ENCODE measurements around the gene FZD7.

FZD7 gene

DNA sequence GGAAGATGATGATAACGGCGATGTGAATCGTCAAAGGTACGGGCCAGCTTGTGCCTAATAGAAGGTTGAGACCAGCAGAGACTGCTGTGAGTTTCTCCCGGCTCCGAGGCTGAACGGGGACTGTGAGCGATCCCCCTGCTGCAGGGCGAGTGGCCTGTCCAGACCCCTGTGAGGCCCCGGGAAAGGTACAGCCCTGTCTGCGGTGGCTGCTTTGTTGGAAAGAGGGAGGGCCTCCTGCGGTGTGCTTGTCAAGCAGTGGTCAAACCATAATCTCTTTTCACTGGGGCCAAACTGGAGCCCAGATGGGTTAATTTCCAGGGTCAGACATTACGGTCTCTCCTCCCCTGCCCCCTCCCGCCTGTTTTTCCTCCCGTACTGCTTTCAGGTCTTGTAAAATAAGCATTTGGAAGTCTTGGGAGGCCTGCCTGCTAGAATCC lies 3.0 kb downstream of the FZD7 start:
- in situ Hi-C loops (cut with HindIII; ENCODE audit: low sequenced_read_pairs), result no loop called here

DNA sequence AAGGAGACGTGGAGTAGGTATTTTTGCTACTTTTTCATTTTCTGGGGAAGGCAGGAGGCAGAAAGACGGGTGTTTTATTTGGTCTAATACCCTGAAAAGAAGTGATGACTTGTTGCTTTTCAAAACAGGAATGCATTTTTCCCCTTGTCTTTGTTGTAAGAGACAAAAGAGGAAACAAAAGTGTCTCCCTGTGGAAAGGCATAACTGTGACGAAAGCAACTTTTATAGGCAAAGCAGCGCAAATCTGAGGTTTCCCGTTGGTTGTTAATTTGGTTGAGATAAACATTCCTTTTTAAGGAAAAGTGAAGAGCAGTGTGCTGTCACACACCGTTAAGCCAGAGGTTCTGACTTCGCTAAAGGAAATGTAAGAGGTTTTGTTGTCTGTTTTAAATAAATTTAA lies 3.4 kb downstream of the FZD7 start:
- in situ Hi-C loops (cut with HindIII; ENCODE audit: low sequenced_read_pairs), result no loop called here

DNA sequence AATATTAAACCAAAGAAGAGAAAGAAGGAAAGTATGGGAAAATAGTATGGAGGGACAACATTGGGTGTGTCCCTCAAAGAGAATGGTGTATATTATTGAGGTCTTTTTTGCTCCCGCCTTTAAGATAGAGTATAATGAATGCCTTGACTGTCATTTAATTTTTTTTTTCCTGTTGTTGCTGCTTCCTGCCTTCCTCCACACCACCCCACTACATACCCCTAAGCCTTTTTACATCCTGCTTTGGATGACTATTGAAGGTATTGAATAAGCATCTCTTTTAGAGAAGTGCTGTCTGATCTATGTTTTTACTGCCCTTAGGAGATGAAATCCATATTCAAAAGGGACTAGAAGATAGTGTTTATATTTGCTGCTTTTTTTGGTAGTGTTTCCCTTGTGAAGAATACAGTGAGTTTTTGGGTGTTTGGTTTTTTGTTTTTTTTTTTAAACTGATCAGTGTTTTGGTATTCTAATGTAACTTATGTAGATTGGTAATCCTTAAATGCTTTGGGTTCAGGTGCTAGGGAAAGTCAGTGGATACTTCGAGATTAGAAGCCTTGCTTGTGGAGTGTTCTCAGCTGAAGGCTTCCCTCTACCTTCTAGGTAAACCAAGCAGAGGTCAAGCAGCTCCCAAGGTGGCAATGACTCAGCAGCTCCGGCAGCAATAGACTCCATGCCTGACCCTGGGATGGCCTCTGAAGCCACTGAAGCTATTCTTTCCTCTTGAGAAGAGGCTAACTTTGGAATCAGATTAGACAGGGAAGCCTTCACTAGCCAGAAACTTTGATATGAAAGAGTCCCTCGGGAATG lies 5.0 kb downstream of the FZD7 start:
- in situ Hi-C loops (cut with HindIII; ENCODE audit: low sequenced_read_pairs), result no loop called here

DNA sequence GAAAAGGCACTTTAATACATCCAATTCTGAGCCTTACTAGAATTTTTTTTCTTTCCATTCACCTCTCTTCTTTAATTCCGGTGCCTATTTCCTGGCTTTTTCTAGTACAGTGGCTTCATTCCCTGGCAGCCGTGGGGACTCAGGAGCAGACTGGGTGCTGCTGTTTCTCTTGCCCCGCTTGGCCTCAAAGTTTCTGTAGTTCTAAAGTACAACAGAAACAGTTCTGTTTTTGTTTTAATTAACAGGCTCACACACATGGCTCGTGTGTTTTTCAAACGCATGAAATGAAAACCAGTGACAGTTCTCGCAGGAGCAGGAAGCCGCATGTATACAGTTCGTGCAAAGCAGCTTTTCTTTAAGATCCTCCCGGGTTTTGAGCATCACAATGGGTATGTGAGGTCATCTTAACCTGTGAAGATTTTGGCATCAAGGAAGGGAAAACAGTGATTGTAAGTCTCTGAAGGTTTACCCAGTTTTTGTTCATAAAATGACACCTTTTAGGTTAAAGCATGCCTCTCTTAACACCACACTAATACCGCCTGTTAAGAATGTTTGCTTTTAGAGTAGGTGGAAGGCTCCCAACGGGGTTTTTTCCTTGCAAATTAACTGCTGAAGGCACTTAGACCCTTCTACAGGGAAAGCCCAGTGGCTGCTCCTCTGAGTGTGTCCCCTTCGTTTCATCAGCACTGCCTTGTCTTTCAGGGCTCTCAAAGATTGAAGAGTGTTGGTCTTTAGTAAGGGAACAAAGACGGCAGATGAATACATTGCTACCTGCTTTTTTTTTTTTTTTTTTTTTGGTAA lies 5.8 kb downstream of the FZD7 start:
- in situ Hi-C loops (cut with HindIII; ENCODE audit: low sequenced_read_pairs), result no loop called here

DNA sequence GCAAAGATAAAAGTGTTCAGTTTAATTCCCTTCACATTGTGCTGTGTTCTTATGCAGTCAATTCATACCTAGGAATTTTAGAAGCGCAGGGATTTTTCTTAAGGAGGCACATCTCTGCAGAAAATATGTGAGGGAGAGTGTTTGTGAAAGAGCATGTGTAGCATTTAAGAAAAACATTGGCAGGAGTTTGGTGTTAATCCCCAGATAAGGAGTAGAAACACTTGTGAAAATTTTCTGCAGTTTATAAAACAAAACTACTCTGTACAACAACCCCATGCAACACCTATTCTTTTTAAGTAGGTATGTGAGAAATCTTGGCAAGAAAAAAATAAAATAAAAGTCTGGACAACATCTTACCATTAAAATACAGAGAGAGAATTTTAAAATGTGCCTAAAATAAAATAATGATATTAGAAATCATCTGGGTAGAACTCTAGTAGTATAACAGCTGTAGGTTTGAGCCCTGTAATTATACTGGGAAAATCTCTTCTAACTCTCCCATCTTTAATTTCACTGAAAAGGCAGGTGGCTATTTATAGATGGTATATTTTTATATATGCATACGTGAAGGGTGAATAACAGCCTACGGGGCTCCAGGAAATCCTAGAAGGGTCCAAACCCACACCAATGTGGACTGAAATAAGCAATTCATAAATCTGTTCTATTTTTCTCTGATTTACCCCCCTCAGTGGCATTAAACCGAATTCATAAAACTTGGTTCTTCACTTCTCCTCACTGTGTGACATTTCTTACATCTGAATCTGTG lies 6.6 kb downstream of the FZD7 start:
- in situ Hi-C loops (cut with HindIII; ENCODE audit: low sequenced_read_pairs), result no loop called here

DNA sequence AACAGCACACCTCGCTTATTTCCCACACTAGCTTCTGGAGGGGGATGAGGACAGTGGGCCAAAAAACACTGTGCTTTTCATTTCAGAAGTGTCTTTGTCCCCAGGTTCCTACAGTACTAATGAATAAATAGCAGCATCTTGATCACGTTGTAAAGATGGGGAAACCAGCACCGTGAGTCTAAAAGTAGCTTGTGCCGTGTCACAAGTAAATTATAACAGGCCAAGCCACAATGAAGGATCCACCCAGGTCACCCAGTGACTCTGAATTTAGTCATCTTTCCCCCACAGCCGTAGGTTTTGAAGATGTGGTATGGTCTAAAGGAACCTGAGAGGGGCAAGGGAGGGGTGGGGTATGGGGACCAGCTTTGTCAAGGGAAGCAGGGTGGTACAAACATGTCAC lies 8.8 kb downstream of the FZD7 start:
- in situ Hi-C loops (cut with HindIII; ENCODE audit: low sequenced_read_pairs), result no loop called here

DNA sequence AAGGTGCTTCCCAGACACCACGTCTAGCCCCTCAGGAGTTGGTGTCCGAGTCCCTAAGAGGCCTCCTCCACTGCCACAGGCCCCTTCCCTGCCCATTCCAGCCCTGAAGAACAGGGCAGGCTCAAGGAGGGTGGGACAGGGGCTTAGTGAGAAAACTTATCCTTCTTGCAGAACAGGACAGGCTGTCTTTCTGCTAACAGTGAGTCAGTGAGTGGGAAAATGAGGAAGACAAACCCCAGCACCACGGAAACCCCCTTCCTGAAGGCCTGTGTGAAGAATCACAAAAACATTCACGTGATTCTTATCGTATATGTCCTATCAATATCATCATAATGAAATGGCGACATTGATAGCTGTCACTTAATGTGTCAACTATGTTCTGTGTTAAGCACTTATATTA lies 9.8 kb downstream of the FZD7 start:
- in situ Hi-C loops (cut with HindIII; ENCODE audit: low sequenced_read_pairs), result no loop called here

DNA sequence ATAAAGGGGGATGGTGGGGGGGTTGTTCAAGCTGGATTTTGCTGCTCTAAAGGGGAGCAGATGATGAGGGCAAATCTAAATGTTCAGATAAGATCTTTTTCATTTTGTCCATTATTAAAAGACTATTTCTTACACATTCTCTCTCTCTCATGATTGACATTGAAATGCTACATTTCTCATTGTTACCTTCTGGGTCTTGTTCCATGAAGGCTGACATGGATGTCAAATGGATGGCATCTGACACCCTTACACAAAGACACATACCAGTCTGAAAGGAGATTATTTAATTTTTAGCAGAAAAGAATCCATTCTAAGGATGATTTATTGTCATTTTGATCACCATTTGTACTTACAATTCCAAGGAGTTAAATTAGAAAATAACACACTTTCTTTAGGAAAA lies 11.1 kb downstream of the FZD7 start:
- in situ Hi-C loops (cut with HindIII; ENCODE audit: low sequenced_read_pairs), result no loop called here

DNA sequence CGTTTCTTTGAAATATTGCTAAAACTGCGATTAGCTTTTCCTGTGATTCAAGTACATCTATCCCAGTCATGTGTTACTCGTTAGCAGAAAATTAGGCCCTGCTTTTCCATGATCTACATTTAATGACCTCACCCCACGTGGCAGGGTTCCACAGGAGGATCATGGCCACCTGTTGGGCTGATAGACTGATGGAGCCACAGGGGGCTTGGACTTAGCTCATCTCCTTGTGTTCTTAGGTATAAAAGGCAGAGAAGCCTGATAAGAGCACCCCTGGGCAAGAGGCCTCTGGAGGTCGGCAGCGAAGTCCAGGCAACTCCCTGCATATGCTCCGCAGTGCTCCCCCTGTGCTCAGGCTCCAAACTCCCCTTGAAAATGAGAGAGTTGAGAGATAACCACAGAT lies 12.9 kb downstream of the FZD7 start:
- in situ Hi-C loops (cut with HindIII; ENCODE audit: low sequenced_read_pairs), result no loop called here

DNA sequence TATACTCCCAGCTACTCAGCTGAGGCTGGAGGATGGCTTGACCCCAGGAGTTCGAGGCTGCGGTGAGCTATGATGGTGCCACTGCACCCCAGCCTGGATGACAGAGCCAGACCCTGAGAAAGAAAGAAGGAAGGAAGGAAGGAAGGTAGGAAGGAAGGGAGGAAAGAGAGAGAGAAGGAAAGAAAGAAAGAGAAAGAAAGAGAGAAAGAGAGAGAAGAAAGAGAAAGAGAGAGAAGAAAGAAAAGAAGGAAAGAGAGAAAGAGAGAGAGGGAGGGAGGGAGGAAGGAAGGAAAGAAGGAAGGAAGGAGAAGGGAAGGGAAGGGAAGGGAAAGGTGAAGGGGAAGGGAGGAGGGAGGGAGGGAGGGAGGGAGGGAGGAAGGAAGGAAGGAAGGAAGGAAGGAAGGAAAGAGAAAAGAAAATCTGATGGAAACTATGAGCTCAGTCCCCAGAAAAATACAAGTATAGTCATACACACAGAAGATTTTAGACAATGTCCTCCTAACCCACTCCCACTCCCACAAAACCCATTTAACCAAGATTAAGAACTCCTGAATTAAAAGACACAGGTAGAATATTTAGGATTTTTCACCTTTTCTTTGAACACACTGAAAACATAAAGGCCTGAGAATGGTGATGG lies 15.6 kb downstream of the FZD7 start:
- in situ Hi-C loops (cut with HindIII; ENCODE audit: low sequenced_read_pairs), result no loop called here

DNA sequence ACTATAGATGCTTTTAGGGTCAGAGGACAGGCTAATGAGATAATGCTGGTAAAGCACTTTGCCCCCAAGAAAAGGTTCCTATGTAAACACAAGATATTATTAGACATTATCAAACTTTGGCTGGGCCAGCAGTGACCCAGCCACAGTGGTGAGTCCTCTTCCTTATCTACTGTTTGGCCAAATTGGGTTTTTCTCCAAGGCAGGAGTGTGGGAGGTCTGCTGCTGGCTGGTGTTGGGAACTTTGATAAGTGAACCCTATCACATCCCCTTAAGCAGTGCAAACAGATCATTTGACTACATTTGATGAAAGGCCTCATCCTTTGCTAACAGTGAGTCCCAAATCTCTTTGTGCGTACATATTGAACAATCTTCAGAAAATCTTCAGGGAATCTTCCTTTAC lies 16.2 kb downstream of the FZD7 start:
- in situ Hi-C loops (cut with HindIII; ENCODE audit: low sequenced_read_pairs), result no loop called here

DNA sequence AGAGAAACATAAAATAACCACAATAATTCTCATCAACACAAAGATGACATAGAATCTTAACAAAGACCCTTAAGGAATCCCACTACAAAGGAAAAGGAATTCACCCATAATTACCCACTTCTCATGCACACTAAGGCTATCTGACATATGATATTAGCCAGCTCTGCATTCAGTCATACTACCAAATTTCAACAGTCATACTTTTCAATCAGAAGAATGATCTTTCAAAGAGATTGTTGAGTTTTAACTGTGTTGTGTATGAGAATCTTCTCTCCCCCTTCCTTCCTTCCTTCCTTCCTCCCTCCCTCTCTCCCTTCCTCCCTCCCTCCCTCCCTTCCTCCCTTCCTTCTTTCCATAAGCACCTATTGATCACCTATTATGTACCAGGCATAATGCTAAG lies 17.0 kb downstream of the FZD7 start:
- in situ Hi-C loops (cut with HindIII; ENCODE audit: low sequenced_read_pairs), result no loop called here

DNA sequence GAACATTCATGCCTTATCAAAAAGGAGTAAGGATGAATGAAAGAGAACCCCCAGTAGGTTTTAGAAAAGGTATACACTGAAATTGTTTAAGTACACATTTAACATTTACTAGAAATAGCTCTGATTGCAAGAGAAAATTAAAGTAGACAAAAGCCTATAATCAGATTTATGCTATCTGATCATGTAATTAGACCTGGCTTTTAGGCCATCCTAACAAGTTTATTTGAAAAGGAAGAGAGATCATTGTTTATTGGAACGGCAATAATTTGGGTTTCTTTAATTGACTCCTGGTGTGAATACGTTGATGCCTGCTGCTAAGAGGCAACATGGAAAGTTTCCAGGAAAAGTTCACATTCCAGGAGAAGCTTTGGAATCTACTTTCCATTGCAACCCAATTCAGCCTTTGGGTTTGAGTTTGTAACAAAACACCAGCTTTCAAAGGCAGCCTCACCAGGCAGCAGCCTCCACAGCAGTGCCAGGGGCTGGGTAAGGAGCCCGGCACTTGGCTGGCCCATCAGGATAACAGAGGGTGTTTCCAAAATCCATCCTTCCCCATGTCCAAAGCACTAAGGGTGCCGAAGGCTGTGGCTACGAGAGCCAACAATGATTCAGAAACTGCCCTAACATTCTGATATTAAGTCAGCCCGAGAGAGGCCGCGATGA lies 18.0 kb downstream of the FZD7 start:
- in situ Hi-C loops (cut with HindIII; ENCODE audit: low sequenced_read_pairs), result no loop called here

DNA sequence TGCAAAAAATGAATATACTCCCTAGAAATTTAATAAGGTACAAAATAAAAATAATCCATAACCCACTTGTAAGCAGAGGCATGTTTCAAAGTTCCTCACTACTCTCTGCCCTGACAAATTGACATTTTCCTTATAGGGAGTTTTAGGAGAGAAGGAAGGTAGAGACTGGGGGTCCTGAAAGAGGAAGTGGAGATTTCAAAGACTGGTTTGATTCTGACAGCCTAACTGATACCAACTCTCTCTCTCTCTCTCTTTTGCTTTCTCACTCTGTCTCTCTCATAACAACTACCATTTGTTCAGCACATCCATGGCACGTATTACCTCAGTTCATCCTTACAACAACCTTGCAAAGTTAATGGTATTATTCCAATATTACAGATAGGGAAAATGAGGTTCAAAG lies 18.6 kb downstream of the FZD7 start:
- in situ Hi-C loops (cut with HindIII; ENCODE audit: low sequenced_read_pairs), result no loop called here

DNA sequence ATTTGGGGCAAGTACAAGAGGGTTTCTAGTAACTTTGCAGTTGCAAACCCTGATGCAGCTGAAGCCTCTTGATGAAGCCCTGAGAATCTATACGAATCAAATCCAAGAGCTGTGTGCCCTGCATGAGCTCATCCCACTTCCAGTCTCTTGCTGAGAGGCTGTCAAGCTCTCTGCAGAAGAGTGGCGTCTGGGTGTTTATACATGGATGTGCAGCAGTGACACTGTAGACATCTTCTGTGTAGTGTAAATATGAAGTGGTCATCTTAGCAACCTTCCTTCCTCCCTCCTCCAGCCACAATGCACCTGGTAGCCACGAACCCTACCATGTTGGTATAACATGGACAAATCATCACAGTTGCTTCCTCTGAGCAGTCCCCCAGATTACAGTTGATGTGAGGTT lies 21.0 kb downstream of the FZD7 start:
- in situ Hi-C loops (cut with HindIII; ENCODE audit: low sequenced_read_pairs), result no loop called here

DNA sequence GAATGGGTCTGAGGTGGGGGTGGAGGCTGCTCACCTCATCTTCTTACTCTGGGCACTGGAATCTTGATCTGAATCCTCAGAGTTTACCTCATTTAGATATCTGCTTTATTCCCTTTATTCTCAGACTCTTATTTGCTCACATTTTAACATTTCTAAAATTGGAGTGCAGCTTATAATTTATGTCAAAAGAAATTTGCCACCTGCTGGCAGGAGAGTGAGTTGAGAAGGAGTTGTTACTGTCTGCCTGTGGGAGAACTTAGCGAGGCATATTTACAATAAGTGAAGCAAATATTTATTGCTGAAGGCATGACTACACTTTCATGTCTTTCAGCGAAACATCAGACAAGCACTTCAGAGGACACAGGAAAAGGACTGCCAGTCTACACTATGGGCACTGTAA lies 23.0 kb downstream of the FZD7 start:
- in situ Hi-C loops (cut with HindIII; ENCODE audit: low sequenced_read_pairs), result no loop called here

DNA sequence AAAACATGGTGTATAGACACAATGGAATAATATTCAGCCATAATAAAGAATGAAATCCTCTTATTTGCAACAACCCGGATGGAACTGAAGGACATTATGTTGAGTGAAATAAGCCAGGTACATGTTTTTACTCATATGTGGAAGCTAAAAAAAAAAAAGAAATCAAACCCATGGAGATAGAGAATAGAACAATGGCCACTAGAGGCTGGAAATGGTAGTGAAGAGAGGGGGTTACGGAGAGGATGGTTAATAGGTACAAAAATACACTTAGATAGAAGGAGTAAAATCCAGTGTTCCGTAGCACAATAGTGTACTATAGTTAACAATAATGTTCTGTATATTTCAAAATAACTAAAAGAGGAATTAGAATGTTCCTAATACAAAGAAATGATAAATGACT lies 26.6 kb downstream of the FZD7 start:
- in situ Hi-C loops (cut with HindIII; ENCODE audit: low sequenced_read_pairs), result no loop called here

DNA sequence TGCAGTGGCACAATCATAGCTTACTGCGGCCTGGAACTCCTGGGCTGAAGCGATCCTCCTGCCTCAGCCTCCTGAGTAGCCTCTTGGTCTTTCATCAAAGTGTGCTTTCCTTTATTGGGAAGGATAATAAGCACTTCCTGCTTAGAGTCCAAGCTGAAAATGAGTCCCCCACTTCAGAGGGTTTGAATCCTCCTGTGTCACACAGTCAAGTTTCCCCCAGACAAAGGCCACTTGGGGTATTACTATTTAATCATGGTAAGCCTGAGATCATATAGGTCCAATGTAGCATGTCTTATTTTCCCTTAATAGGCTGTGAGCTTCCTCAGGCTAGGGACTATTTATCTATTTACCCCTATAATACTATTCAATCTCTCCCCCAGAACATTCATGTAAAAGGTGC lies 28.0 kb downstream of the FZD7 start:
- in situ Hi-C loops (cut with HindIII; ENCODE audit: low sequenced_read_pairs), result no loop called here

DNA sequence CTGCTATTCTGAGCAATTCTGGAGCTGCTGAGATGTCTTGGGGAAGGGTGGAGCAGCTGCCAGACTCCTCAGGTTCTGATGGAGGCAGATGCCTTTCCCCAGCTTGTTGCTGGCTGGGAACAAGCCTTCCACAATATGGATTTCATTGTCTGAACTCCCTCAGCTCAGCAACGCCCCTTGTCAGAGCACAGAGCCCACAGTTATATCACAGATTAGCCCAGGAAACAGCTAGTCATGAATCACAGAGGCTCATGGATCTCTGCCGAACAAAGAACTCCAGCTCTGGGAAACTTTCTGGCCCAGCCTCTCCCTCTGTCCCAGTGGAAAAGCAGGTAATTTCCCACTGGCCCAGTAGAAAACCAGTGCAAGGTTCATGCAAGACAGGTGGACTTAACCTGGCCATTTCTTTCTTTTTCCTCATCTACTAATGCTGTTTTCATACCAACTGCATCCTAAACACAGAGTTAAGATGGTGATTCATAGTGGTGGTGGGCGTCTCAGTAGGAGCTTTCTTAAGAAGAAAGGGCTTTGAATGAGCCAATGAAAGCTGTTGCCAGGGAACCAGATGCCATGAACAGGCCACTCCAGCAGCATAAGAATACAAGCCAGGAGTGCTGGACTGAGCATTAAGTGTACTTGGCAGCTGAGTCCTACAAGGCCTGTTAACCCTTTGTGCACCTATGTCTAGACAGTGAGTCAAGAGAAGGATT lies 30.7 kb downstream of the FZD7 start:
- in situ Hi-C loops (cut with HindIII; ENCODE audit: low sequenced_read_pairs), result no loop called here

DNA sequence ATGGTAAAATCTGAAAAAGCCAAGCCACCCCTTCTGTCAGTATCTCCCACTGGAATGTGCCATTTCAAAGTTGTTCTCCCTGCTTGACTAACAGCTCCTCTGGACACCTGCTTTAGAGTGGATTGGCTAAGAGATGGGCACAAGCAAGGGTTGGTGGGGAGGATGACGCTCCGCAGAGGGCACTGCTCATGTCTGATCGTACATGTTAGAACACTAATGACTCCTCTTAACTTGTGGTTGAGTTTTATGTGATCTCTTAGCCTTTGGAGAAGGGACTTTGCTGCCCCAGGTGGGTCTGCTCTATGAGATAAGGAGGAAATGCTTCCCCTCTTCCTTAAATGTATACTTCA lies 31.2 kb downstream of the FZD7 start:
- in situ Hi-C loops (cut with HindIII; ENCODE audit: low sequenced_read_pairs), result no loop called here
